ENCODE results near the gene SORCS2.

SORCS2 gene

GRCh38 chr4:7326306-7326692, 134.0 kb downstream of the SORCS2 start:
- no peak for DNase-seq (ENCODE audit: low read depth)

- no peak for DNase-seq (ENCODE audit: low read depth)
Observed at GRCh38 chr4:7326693-7327340, 134.5 kb downstream of the SORCS2 start.

GRCh38 chr4:7327341-7327885, 135.1 kb downstream of the SORCS2 start:
- no peak for DNase-seq (ENCODE audit: low read depth)

GRCh38 chr4:7328162-7328912, 136.0 kb downstream of the SORCS2 start:
- no peak for DNase-seq (ENCODE audit: low read depth)

GRCh38 chr4:7328913-7329638, 136.7 kb downstream of the SORCS2 start:
- DNase-seq (ENCODE audit: low read depth), result no peak

GRCh38 chr4:7330031-7330596, 137.8 kb downstream of the SORCS2 start:
- DNase-seq (ENCODE audit: low read depth), result no peak

- no peak for DNase-seq (ENCODE audit: low read depth)
Observed at GRCh38 chr4:7330811-7331681, 138.7 kb downstream of the SORCS2 start.

GRCh38 chr4:7331682-7332000, 139.3 kb downstream of the SORCS2 start:
- DNase-seq (ENCODE audit: low read depth), result no peak

- no peak for DNase-seq (ENCODE audit: low read depth)
Observed at GRCh38 chr4:7332216-7333023, 140.1 kb downstream of the SORCS2 start.

- DNase-seq (ENCODE audit: low read depth), result no peak
Observed at GRCh38 chr4:7333024-7333780, 140.9 kb downstream of the SORCS2 start.

GRCh38 chr4:7333801-7334421, 141.6 kb downstream of the SORCS2 start:
- no peak for DNase-seq (ENCODE audit: low read depth)

GRCh38 chr4:7334521-7335275, 142.4 kb downstream of the SORCS2 start:
- DNase-seq (ENCODE audit: low read depth), result no peak

GRCh38 chr4:7335344-7336066, 143.2 kb downstream of the SORCS2 start:
- peak; percentile 60 for DNase-seq (ENCODE audit: low read depth)

- DNase-seq (ENCODE audit: low read depth), result no peak
Observed at GRCh38 chr4:7336067-7336569, 143.8 kb downstream of the SORCS2 start.

- DNase-seq (ENCODE audit: low read depth), result no peak
Observed at GRCh38 chr4:7336732-7337131, 144.4 kb downstream of the SORCS2 start.

GRCh38 chr4:7337196-7338058, 145.1 kb downstream of the SORCS2 start:
- DNase-seq (ENCODE audit: low read depth), result no peak

GRCh38 chr4:7338059-7338452, 145.7 kb downstream of the SORCS2 start:
- DNase-seq (ENCODE audit: low read depth), result no peak
